GM12878 (cell line): ENCODE measurements around the gene EVC.

Experiments used
- ATF3 ChIP-seq: IDR thresholded peaks from 2 replicates; pipeline ENCODE4 v1.6.1; 2011; ENCODE audit warnings: low read depth, mild to moderate bottlenecking, low read length, moderate library complexity, borderline replicate concordance; ENCODE audit errors: extremely low read depth
- CBX5 ChIP-seq: sonication (generic); IDR thresholded peaks from 2 replicates; pipeline ENCODE4 v1.6.1; 2016; ENCODE audit warnings: low read depth, moderate library complexity, mild to moderate bottlenecking, inconsistent platforms
- EZH2 ChIP-seq: IDR thresholded peaks from 2 replicates; pipeline ENCODE4 v1.6.1; 2012; ENCODE audit warnings: low read depth, mild to moderate bottlenecking, control low read depth, inconsistent platforms, low read length, borderline replicate concordance; ENCODE audit not compliant: control insufficient read depth
- FOXK2 ChIP-seq: fragments of 450-650 bp; IDR thresholded peaks from 2 replicates; pipeline ENCODE4 v1.6.1; 2017; ENCODE audit warnings: mild to moderate bottlenecking, moderate library complexity
- POLR2AphosphoS5 ChIP-seq: IDR thresholded peaks from 2 replicates; pipeline ENCODE4 v1.6.1; 2011; ENCODE audit warnings: mild to moderate bottlenecking, low read length, inconsistent platforms
- RAD21 ChIP-seq: IDR thresholded peaks from 2 replicates; pipeline ENCODE4 v1.6.1; 2011; ENCODE audit warnings: mild to moderate bottlenecking, low read depth, low read length, moderate library complexity; ENCODE audit not compliant: insufficient read depth
- RAD51 ChIP-seq: fragments of 450-650 bp; IDR thresholded peaks from 2 replicates; pipeline ENCODE4 v1.6.1; 2016; ENCODE audit warnings: moderate library complexity, mild to moderate bottlenecking, inconsistent platforms
- SIN3A ChIP-seq: IDR thresholded peaks from 2 replicates; pipeline ENCODE4 v1.6.1; 2012; ENCODE audit warnings: low read depth, low read length, improper control_type of control experiment
- SMC3 ChIP-seq: IDR thresholded peaks from 2 replicates; pipeline ENCODE4 v1.6.1; 2011; ENCODE audit warnings: low read length, improper control_type of control experiment, borderline replicate concordance
- SRF ChIP-seq, 2 experiments: IDR thresholded peaks; 2 replicates each; pipeline ENCODE4 v1.6.1; 2011; ENCODE audit warnings: low read depth in 2 of 2, low read length in 2 of 2, mild to moderate bottlenecking in 1 of 2, moderate library complexity in 1 of 2
- ZSCAN29 ChIP-seq: fragments of 450-650 bp; IDR thresholded peaks from 2 replicates; pipeline ENCODE4 v1.6.1; 2017; ENCODE audit warnings: mild to moderate bottlenecking, moderate library complexity
- TF ChIP-seq, protein P1 (sequence below), 3 experiments: IDR thresholded peaks in 2 of 3; conservative IDR thresholded peaks in 1 of 3; 2 replicates each; pipeline ENCODE4 v1.5.1; 2011; ENCODE audit warnings: low read depth in 3 of 3, low read length in 3 of 3, mild to moderate bottlenecking in 3 of 3, control low read depth in 2 of 3, moderate library complexity in 2 of 3, inconsistent platforms in 1 of 3, mixed read lengths in 1 of 3; ENCODE audit not compliant: control insufficient read depth in 2 of 3, insufficient read depth in 1 of 3; ENCODE audit errors: extremely low read depth in 1 of 3
- TF ChIP-seq, protein P2 (sequence below): fragments of 450-650 bp; IDR thresholded peaks from 2 replicates; pipeline ENCODE4 v1.6.1; 2016; ENCODE audit warnings: mild to moderate bottlenecking, moderate library complexity, borderline replicate concordance
- TF ChIP-seq, protein P3 (sequence below): IDR thresholded peaks from 2 replicates; pipeline ENCODE4 v1.6.1; 2012; ENCODE audit warnings: low read depth, low read length, improper control_type of control experiment

GRCh38 chr4:5828005-5828391, 117.0 kb downstream of the EVC start:
- no peak for TF ChIP-seq CBX5
- TF ChIP-seq, protein P1, sequence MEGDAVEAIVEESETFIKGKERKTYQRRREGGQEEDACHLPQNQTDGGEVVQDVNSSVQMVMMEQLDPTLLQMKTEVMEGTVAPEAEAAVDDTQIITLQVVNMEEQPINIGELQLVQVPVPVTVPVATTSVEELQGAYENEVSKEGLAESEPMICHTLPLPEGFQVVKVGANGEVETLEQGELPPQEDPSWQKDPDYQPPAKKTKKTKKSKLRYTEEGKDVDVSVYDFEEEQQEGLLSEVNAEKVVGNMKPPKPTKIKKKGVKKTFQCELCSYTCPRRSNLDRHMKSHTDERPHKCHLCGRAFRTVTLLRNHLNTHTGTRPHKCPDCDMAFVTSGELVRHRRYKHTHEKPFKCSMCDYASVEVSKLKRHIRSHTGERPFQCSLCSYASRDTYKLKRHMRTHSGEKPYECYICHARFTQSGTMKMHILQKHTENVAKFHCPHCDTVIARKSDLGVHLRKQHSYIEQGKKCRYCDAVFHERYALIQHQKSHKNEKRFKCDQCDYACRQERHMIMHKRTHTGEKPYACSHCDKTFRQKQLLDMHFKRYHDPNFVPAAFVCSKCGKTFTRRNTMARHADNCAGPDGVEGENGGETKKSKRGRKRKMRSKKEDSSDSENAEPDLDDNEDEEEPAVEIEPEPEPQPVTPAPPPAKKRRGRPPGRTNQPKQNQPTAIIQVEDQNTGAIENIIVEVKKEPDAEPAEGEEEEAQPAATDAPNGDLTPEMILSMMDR (IDR thresholded peaks at IDR 0.05 in 2 of 3, conservative IDR thresholded peaks at IDR 0.05 in 1 of 3; ENCODE audit: control insufficient read depth in 2 of 3, extremely low read depth in 1 of 3, insufficient read depth in 1 of 3, low read depth in 3 of 3, low read length in 3 of 3), result no peak
- TF ChIP-seq SRF (IDR thresholded peaks at IDR 0.05; ENCODE audit: low read depth in 2 of 2, low read length in 2 of 2), result no peak
- TF ChIP-seq ATF3, result no peak
- TF ChIP-seq, protein P2, sequence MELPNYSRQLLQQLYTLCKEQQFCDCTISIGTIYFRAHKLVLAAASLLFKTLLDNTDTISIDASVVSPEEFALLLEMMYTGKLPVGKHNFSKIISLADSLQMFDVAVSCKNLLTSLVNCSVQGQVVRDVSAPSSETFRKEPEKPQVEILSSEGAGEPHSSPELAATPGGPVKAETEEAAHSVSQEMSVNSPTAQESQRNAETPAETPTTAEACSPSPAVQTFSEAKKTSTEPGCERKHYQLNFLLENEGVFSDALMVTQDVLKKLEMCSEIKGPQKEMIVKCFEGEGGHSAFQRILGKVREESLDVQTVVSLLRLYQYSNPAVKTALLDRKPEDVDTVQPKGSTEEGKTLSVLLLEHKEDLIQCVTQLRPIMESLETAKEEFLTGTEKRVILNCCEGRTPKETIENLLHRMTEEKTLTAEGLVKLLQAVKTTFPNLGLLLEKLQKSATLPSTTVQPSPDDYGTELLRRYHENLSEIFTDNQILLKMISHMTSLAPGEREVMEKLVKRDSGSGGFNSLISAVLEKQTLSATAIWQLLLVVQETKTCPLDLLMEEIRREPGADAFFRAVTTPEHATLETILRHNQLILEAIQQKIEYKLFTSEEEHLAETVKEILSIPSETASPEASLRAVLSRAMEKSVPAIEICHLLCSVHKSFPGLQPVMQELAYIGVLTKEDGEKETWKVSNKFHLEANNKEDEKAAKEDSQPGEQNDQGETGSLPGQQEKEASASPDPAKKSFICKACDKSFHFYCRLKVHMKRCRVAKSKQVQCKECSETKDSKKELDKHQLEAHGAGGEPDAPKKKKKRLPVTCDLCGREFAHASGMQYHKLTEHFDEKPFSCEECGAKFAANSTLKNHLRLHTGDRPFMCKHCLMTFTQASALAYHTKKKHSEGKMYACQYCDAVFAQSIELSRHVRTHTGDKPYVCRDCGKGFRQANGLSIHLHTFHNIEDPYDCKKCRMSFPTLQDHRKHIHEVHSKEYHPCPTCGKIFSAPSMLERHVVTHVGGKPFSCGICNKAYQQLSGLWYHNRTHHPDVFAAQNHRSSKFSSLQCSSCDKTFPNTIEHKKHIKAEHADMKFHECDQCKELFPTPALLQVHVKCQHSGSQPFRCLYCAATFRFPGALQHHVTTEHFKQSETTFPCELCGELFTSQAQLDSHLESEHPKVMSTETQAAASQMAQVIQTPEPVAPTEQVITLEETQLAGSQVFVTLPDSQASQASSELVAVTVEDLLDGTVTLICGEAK, result no peak
- TF ChIP-seq, protein P3, sequence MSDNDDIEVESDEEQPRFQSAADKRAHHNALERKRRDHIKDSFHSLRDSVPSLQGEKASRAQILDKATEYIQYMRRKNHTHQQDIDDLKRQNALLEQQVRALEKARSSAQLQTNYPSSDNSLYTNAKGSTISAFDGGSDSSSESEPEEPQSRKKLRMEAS, result no peak
- no peak for TF ChIP-seq RAD21
- no peak for TF ChIP-seq FOXK2
- no peak for TF ChIP-seq RAD51
- TF ChIP-seq SMC3, result no peak
- TF ChIP-seq EZH2, result no peak
- no peak for TF ChIP-seq SIN3A
- TF ChIP-seq ZSCAN29, result no peak
- no peak for TF ChIP-seq POLR2AphosphoS5
